AG20443 (cell line): Measurements from ENCODE around the gene CLPTM1.
"Not testable (repeated sequence)": the region's sequence is repeated elsewhere in the genome, so short reads cannot be mapped to it uniquely, and the experiment has no call there.

Source experiments
- DNase-seq: peaks from one replicate; pipeline ENCODE4 v3.0.0; 2012; ENCODE audit warnings: low spot score, mixed read lengths

CLPTM1 gene, protein sequence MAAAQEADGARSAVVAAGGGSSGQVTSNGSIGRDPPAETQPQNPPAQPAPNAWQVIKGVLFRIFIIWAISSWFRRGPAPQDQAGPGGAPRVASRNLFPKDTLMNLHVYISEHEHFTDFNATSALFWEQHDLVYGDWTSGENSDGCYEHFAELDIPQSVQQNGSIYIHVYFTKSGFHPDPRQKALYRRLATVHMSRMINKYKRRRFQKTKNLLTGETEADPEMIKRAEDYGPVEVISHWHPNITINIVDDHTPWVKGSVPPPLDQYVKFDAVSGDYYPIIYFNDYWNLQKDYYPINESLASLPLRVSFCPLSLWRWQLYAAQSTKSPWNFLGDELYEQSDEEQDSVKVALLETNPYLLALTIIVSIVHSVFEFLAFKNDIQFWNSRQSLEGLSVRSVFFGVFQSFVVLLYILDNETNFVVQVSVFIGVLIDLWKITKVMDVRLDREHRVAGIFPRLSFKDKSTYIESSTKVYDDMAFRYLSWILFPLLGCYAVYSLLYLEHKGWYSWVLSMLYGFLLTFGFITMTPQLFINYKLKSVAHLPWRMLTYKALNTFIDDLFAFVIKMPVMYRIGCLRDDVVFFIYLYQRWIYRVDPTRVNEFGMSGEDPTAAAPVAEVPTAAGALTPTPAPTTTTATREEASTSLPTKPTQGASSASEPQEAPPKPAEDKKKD

DNA sequence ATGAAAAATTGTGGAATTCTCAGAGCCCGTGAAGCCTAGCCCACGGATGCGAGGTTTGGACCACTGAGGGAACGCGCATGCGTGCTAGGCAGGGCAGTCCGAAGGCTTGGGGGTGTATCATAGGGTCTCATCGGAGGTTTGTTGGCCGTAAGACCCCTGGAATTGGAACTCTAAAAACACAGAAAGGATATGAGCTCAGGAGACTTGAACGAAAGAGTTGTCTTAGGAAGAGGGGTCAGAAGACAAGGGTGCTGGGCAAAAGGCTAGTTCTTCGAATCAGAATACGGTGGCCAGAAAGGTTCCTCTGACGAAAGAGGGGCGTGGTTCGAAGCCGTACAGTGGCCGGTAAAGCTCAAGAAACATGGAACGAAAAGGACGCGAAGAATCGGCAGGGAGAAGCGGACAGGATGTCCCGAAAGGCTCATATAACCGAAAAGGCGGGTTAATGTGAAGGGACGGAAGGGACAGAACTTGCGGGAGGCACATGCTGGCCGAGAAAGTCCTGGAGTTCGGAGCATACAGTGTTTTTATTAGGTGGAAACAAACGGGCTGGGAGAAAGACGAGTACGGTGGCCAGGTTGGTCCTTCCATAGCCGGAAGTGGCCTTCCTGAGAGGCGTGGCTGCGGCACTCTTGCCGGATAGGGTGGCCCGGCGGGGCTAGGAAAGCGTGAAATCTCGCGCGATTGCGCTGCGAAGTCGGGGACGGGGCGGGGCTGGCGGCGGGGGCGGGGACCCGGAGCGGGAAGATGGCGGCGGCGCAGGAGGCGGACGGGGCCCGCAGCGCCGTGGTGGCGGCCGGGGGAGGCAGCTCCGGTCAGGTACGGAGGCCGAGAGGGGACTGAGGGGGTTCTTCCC lies at the start of gene CLPTM1:
Gene CLPTM1 (plus strand): TSS at position 732 of the 856 bp plus-strand sequence. CDS start 16 bp downstream, at position 748.
- DNase-seq, result peak; percentile 98

DNA sequence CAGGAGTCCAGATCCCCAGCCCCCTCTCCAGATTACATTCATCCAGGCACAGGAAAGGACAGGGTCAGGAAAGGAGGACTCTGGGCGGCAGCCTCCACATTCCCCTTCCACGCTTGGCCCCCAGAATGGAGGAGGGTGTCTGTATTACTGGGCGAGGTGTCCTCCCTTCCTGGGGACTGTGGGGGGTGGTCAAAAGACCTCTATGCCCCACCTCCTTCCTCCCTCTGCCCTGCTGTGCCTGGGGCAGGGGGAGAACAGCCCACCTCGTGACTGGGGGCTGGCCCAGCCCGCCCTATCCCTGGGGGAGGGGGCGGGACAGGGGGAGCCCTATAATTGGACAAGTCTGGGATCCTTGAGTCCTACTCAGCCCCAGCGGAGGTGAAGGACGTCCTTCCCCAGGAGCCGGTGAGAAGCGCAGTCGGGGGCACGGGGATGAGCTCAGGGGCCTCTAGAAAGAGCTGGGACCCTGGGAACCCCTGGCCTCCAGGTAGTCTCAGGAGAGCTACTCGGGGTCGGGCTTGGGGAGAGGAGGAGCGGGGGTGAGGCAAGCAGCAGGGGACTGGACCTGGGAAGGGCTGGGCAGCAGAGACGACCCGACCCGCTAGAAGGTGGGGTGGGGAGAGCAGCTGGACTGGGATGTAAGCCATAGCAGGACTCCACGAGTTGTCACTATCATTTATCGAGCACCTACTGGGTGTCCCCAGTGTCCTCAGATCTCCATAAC lies 49.6 kb upstream of the CLPTM1 start, which contains the start of gene APOE:
Gene APOE (plus strand): TSS at position 360 of the 724 bp plus-strand sequence. CDS start 829 bp downstream, outside the sequence.
- no peak for DNase-seq

DNA sequence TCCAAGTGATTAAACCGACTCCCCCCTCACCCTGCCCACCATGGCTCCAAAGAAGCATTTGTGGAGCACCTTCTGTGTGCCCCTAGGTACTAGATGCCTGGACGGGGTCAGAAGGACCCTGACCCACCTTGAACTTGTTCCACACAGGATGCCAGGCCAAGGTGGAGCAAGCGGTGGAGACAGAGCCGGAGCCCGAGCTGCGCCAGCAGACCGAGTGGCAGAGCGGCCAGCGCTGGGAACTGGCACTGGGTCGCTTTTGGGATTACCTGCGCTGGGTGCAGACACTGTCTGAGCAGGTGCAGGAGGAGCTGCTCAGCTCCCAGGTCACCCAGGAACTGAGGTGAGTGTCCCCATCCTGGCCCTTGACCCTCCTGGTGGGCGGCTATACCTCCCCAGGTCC lies 47.6 kb upstream of the CLPTM1 start:
- no peak for DNase-seq

DNA sequence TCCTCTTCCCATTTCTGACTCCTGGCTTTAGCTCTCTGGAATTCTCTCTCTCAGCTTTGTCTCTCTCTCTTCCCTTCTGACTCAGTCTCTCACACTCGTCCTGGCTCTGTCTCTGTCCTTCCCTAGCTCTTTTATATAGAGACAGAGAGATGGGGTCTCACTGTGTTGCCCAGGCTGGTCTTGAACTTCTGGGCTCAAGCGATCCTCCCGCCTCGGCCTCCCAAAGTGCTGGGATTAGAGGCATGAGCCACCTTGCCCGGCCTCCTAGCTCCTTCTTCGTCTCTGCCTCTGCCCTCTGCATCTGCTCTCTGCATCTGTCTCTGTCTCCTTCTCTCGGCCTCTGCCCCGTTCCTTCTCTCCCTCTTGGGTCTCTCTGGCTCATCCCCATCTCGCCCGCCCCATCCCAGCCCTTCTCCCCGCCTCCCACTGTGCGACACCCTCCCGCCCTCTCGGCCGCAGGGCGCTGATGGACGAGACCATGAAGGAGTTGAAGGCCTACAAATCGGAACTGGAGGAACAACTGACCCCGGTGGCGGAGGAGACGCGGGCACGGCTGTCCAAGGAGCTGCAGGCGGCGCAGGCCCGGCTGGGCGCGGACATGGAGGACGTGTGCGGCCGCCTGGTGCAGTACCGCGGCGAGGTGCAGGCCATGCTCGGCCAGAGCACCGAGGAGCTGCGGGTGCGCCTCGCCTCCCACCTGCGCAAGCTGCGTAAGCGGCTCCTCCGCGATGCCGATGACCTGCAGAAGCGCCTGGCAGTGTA lies 46.9 kb upstream of the CLPTM1 start:
- no peak for DNase-seq

DNA sequence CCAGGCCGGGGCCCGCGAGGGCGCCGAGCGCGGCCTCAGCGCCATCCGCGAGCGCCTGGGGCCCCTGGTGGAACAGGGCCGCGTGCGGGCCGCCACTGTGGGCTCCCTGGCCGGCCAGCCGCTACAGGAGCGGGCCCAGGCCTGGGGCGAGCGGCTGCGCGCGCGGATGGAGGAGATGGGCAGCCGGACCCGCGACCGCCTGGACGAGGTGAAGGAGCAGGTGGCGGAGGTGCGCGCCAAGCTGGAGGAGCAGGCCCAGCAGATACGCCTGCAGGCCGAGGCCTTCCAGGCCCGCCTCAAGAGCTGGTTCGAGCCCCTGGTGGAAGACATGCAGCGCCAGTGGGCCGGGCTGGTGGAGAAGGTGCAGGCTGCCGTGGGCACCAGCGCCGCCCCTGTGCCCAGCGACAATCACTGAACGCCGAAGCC lies 46.3 kb upstream of the CLPTM1 start:
- no peak for DNase-seq

DNA sequence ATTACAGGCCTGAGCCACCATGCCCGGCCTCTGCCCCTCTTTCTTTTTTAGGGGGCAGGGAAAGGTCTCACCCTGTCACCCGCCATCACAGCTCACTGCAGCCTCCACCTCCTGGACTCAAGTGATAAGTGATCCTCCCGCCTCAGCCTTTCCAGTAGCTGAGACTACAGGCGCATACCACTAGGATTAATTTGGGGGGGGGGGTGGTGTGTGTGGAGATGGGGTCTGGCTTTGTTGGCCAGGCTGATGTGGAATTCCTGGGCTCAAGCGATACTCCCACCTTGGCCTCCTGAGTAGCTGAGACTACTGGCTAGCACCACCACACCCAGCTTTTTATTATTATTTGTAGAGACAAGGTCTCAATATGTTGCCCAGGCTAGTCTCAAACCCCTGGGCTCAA lies 45.4 kb upstream of the CLPTM1 start:
- DNase-seq, result no peak

DNA sequence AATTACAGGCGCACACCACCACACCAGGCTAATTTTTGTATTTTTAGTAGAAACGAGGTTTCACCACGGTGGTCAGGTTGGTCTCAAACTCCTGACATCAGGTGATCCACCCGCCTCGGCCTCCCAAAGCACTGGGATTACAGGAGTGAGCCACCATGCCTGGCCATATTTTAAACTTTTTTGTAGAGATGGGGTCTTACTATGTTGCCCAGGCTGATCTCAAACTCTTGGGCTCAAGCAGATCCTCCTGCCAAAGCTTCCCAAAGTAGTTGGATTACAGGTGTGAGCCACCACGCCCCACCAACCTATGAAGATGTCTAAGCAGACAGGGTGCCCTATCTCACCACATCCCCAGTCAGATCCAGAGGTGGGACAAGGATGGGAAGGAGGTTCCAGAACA lies 43.3 kb upstream of the CLPTM1 start:
- DNase-seq, result not testable (repeated sequence)

DNA sequence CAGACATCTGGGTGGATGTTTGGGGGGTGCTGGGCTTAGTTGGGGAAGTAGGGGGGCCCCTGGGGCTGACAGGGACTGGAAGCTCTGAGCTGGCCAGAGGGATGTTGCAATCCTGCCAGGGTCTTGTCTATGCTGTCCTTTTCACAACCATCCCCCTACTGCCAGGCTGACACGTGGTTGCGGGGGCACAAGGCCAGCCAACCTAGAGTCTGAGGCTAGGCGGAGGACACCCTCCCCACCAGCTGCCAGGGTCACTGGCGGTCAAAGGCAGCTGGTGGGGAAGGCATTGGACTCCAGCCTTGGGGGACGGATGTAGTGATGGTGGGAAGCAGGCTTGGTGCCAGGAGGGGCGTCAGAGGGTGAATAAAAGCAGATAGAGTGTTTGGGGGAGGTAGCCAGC lies 42.3 kb upstream of the CLPTM1 start:
- DNase-seq, result no peak

DNA sequence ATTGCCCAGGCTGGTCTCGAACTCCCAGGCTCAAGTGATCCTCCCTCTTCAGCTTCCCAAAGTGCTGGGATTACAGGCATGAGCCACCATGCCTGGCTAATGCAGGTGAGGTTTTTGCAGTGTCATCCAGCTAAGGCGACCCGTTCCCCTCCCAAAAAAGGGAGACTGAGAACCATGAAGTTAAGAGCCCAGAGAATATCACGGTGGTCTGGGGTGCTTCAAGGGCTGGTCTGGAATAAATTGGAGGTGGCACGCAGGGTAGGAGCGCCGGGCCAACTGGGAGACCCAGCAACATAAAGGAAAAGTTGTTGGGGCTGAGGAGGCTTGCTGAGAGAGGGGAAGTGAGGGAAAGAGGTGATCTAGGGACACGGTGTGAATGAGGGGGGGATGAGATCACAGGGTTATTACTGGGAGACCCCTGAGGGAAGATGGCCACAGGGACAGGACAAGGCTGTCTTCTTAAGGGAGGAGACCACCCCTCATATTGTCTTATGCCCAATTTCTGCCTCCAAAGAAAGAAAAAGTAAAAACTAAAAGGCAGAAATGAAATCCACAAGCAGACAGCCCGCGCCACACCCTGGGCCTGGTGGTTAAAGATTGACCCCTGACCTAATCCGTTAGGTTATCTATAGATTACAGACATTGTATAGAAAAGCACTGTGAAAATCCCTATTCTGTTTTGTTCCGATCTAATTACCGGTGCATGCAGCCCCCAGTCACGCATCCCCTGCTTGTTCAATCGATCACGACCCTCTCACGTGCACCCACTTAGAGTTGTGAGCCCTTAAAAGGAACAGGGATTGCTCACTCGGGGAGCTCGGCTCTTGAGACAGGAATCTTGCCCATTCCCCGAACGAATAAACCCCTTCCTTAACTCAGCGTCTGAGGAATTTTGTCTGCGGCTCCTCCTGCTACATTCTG lies 41.4 kb upstream of the CLPTM1 start:
- not testable (repeated sequence) for DNase-seq

DNA sequence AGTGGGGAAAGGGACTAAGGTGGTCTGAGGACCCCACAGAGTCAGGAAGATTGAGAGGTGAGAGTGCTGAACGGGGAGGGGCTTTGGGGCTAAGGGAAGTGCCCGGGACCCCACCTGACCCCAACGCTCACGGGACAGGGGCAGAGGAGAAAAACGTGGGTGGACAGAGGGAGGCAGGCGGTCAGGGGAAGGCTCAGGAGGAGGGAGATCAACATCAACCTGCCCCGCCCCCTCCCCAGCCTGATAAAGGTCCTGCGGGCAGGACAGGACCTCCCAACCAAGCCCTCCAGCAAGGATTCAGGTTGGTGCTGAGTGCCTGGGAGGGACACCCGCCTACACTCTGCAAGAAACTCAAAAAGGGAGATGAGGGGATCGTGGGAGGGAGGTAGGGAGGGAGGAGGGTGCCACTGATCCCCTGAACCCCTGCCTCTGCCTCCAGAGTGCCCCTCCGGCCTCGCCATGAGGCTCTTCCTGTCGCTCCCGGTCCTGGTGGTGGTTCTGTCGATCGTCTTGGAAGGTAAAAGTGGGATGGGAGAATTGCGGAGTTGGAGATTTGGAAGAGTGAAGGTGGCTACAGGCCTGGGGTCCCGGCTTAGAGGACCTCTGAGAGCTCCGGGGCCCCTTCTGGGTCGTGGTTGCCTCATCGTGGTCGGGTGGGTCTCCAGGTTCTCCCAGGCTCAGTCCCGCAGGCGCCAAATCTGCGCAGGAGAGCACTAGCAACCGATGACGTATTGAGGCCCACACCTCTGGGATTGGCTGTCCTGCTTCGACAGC lies 40.6 kb upstream of the CLPTM1 start, which contains the start of gene APOC1:
Gene APOC1 (plus strand): TSS at position 176 of the 774 bp plus-strand sequence. CDS start 284 bp downstream, at position 460.
- DNase-seq, result peak; percentile 93

DNA sequence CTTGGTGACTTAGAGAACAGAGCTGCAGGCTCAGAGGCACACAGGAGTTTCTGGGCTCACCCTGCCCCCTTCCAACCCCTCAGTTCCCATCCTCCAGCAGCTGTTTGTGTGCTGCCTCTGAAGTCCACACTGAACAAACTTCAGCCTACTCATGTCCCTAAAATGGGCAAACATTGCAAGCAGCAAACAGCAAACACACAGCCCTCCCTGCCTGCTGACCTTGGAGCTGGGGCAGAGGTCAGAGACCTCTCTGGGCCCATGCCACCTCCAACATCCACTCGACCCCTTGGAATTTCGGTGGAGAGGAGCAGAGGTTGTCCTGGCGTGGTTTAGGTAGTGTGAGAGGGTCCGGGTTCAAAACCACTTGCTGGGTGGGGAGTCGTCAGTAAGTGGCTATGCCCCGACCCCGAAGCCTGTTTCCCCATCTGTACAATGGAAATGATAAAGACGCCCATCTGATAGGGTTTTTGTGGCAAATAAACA lies 30.9 kb upstream of the CLPTM1 start:
- peak; percentile 3 for DNase-seq

DNA sequence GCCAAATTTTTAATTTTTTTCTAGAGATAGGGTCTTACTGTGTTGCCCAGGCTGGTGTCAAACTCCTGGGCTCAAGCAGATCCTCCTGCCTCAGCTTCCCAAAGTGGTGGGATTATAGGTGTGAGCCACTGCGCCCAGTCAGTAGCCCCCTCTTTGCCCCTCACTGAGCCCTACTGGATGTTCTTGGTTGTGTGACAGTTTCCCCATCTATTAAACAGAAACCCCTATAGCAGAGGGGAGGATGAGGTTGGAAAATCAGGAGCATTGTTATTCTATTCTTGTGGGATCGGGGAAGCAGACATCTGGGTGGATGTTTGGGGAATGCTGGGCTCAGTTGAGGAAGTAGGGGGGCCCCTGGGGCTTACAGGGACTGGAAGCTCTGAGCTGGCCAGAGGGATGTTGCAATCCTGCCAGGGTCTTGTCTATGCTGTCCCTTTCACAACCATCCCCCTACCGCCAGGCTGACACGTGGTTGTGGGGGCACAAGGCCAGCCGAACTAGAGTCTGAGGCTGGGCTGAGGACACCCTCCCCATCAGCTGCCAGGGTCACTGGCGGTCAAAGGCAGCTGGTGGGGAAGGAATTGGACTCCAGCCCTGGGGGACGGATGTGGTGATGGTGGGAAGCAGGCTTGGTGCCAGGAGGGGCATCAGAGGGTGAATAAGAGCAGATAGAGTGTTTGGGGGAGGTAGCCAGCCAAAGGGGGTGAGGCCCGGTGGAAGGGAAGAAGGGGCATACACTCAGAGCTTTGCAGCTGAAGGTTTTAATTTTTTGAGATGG lies 29.9 kb upstream of the CLPTM1 start:
- peak; percentile 54 for DNase-seq

DNA sequence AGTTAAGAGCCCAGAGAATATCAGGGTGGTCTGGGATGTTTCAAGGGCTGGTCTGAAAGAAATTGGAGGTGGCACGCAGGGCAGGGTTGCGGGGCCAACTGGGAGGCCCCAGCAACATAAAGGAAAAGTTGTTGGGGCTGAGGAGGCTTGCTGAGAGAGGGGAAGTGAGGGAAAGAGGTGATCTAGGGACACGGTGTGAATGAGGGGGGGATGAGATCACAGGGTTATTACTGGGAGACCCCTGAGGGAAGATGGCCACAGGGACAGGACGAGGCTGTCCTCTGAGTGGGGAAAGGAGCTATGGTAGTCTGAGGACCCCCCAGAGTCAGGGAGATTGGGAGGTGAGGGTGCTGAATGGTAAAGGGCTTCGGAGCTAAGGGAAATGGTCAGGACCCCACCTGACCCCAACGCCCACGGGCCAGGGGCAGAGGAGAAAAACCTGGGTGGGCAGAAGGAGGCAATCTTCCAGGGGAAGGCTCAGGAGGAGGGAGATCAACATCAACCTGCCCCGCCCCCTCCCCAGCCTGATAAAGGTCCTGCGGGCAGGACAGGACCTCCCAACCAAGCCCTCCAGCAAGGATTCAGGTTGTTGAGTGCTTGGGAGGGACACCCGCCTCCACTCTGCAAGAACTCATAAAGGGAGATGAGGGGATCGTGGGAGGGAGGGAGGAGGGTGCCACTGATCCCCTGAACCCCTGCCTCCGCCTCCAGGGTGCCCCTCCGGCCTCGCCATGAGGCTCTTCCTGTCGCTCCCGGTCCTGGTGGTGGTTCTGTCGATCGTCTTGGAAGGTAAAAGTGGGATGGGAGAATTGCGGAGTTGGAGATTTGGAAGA lies 28.7 kb upstream of the CLPTM1 start:
- not testable (repeated sequence) for DNase-seq

DNA sequence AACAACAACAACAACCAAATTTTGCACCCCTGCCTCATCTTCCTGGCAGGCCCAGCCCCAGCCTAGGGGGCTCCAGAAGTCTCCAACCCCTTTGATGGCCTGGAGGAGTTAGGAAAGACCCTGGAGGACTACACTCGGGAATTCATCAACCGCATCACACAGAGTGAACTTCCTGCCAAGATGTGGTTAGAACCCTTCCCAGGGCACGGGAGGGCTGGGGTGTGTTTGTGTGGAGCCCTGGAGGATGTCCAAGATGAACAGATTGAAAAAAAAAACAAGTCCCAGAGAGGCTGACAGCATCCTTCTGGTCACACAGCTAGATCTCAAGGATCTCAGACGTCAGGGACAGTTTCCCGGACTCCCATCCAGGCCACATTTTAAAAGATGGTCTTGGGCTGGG lies 27.4 kb upstream of the CLPTM1 start:
- peak; percentile 49 for DNase-seq

DNA sequence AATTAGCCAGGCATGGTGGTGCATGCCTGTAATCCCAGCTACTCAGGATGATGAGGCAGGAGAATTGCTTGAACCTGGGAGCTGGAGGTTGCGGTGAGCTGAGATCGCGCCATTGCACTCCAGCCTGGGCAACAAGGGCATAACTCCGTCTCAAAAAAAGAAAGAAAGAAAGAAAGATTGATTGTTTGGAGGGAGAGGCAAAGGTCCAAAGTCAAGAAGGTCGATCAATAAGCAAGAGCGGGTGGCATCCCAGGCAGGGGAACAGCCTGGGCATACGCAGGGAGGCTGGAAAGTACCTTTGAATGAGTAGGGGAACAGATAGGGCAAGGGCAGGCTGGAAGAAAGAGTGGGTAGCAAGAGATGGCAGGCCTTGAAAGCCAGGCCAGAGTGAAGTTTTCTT lies 25.1 kb upstream of the CLPTM1 start:
- peak; percentile 2 for DNase-seq

DNA sequence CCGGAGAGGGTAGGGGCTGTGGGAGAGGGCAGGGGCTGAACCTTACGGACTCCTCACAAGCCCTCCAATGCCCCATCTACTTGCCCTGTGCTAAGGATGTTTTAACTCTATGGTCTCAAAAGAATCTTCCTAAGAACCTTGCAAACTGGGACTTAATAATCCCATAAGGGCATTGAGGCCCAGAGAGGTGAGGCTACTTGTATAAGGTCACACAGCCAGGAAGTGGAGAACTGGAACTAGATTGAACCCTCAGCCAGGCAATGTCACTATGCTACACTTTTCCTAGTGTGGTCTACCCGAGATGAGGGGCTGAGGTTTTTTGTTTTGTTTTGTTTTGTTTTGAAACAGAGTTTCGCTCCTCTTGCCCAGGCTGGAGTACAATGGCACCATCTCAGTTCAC lies 23.6 kb upstream of the CLPTM1 start:
- peak; percentile 1 for DNase-seq

DNA sequence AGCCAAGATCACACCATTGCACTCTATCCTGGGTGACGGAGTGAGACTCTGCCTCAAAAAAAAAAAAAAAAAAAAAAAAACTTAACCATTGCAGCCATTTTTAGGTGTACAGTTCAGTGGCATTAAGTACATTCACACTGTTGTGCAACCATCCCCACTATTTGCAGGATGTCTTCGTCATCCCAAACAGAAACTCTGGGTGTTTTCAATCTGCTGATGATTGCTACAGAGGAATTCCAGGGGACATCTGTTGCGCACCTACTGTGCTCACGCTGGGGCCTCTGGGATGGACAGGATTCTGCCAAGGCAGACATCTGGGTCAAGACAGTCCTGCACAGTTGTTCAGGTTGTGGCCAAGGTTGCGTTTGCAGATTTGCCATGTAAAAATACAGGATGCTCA lies 15.5 kb upstream of the CLPTM1 start:
- DNase-seq, result no peak
